SU-DHL-6 (cell line): ENCODE results near the gene KCTD19.

Experiments used
- H2AFZ ChIP-seq: fragments of 200-600 bp; sonication (generic); 2 replicates; pipeline ENCODE4 v1.6.1; 2014; ENCODE audit warnings: low read depth, mild to moderate bottlenecking, moderate library complexity, mixed read lengths, antibody characterized with exemption, low read length; ENCODE audit not compliant: severe bottlenecking
- H3F3A ChIP-seq: fragments of 200-600 bp; shearing (Covaris generic); 2 replicates; pipeline ENCODE4 v1.6.0; 2016; ENCODE audit warnings: antibody characterized with exemption, mild to moderate bottlenecking; ENCODE audit not compliant: insufficient read depth
- H3K27ac ChIP-seq: fragments of 200-600 bp; sonication (generic); 2 replicates; pipeline ENCODE4 v1.5.1; 2016; ENCODE audit warnings: low read depth, mild to moderate bottlenecking, low read length, moderate library complexity, mixed read lengths
- H3K27me3 ChIP-seq: fragments of 200-600 bp; sonication (generic), shearing (Covaris generic); 2 replicates; pipeline ENCODE4 v1.6.0; 2014; ENCODE audit warnings: mild to moderate bottlenecking, low read length
- H3K36me3 ChIP-seq: fragments of 200-600 bp; sonication (generic); 2 replicates; pipeline ENCODE4 v1.6.1; 2014; ENCODE audit warnings: mild to moderate bottlenecking, low read length, mixed read lengths
- H3K4me2 ChIP-seq: fragments of 300-600, 200-600 bp; shearing (Covaris generic), sonication (generic); 2 replicates; pipeline ENCODE4 v1.6.0; 2014; ENCODE audit warnings: low read length, low read depth, mild to moderate bottlenecking; ENCODE audit not compliant: poor library complexity, severe bottlenecking
- H3K4me3 ChIP-seq: fragments of 200-600 bp; sonication (generic); 2 replicates; pipeline ENCODE4 v1.5.1; 2014; ENCODE audit warnings: antibody characterized with exemption, low read length, mild to moderate bottlenecking, mixed read lengths; ENCODE audit not compliant: insufficient read depth, poor library complexity, severe bottlenecking
- H3K79me2 ChIP-seq: fragments of 200-600 bp; sonication (generic); 2 replicates; pipeline ENCODE4 v1.6.1; 2014; ENCODE audit warnings: mild to moderate bottlenecking, low read length, moderate library complexity; ENCODE audit not compliant: insufficient read depth
- H3K9ac ChIP-seq: fragments of 200-600 bp; sonication (generic); 2 replicates; pipeline ENCODE4 v1.7.0; 2014; ENCODE audit warnings: mild to moderate bottlenecking, low read length
- H3K9me2 ChIP-seq: fragments of 200-600 bp; sonication (generic); replicated peaks from 2 replicates; pipeline ENCODE4 v1.6.1; 2014; ENCODE audit warnings: low read length; ENCODE audit not compliant: insufficient read depth
- H3K9me3 ChIP-seq: fragments of 200-600 bp; sonication (generic); 2 replicates; pipeline ENCODE4 v1.6.1; 2014; ENCODE audit warnings: low read length, mixed read lengths; ENCODE audit not compliant: insufficient read depth
- H4K20me1 ChIP-seq: fragments of 200-600 bp; sonication (generic); 2 replicates; pipeline ENCODE4 v1.6.1; 2014; ENCODE audit warnings: low read depth, mild to moderate bottlenecking, antibody characterized with exemption, low read length, moderate library complexity, mixed read lengths
- EZH2phosphoT487 ChIP-seq: fragments of 200-600 bp; sonication (generic), shearing (Covaris generic); conservative IDR thresholded peaks from 2 replicates; pipeline ENCODE4 v1.6.1; 2018; ENCODE audit warnings: mild to moderate bottlenecking, antibody characterized with exemption, low read length, moderate library complexity, mixed read lengths
- TF ChIP-seq, protein P1 (sequence below): fragments of 200-600 bp; sonication (generic); IDR thresholded peaks from one replicate; pipeline ENCODE4 v1.5.1; 2017; ENCODE audit warnings: antibody characterized with exemption, mild to moderate bottlenecking, low read length, moderate library complexity; ENCODE audit not compliant: insufficient read depth, poor library complexity, severe bottlenecking

KCTD19 gene

DNA sequence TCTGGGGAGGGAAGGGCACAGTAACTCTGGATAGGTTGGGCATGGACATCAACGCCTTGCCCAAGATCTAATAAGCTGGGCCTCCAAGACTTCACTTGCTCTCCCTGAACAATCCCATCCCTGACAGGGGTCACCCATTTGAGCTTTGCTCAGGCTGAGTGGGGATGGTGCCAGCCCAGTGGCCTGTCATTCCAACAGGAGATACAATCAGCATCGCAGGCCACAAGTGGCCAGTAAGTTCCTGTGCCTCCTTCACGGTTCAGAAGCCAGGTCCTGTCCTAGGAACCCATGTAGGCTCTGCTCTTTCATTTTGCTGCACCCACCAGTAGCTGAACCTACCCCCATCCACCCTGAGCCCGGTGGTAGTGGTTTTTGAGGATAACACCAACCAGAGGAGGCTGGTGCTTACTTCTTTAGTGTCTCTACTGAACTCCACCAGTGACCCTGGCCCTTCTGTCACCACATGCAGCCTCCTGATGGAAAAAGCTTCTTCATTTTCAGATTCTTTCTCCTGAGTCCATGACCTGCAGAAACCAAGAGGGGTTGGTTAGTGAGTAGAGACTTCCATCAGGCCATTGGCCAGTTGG is 32.3 kb downstream of the KCTD19 start:
- no peaks in the 10 kb centered on the region for H3K27me3 ChIP-seq
- H3K4me3 ChIP-seq = no peak overlapping the region
- no peaks in the 10 kb centered on the region for H4K20me1 ChIP-seq
- no peaks in the 10 kb centered on the region for H3K36me3 ChIP-seq
- no peak overlapping the region for H3K27ac ChIP-seq
- H2AFZ ChIP-seq = no peak overlapping the region
- H3K9ac ChIP-seq = no peak overlapping the region
- no peaks in the 10 kb centered on the region for H3K9me2 ChIP-seq
- H3K9me3 ChIP-seq = no peaks in the 10 kb centered on the region
- TF ChIP-seq, protein P1, sequence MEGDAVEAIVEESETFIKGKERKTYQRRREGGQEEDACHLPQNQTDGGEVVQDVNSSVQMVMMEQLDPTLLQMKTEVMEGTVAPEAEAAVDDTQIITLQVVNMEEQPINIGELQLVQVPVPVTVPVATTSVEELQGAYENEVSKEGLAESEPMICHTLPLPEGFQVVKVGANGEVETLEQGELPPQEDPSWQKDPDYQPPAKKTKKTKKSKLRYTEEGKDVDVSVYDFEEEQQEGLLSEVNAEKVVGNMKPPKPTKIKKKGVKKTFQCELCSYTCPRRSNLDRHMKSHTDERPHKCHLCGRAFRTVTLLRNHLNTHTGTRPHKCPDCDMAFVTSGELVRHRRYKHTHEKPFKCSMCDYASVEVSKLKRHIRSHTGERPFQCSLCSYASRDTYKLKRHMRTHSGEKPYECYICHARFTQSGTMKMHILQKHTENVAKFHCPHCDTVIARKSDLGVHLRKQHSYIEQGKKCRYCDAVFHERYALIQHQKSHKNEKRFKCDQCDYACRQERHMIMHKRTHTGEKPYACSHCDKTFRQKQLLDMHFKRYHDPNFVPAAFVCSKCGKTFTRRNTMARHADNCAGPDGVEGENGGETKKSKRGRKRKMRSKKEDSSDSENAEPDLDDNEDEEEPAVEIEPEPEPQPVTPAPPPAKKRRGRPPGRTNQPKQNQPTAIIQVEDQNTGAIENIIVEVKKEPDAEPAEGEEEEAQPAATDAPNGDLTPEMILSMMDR = no peak
- no peak for TF ChIP-seq EZH2phosphoT487
- H3F3A ChIP-seq = no peaks in the 10 kb centered on the region
- H3K79me2 ChIP-seq = no peaks in the 10 kb centered on the region
- no peak overlapping the region for H3K4me2 ChIP-seq

DNA sequence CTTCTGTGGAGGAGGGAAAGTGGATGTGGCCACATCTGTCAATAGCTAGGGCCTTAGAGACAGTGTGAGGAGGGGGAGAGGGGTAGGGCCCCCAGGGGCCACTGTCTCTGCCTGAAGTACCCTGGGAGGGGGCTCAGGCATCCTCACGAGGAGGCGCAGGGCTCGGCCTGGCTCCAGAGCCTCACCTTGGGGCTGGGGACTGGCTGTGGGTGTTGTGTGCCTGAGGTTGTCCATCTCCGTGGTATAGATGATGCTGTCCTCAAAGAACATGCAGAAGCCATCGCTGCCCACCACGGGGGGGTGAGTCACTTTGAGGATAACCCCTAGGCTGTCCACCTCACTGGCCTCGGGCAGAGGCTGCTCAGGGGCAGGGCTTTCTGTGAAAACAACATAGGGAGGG is 35.1 kb downstream of the KCTD19 start:
- Histone ChIP-seq H3F3A (no peaks in the 10 kb centered on the region), H3K36me3 (no peaks in the 10 kb centered on the region), H2AFZ (no peak overlapping the region), H3K9me3 (no peaks in the 10 kb centered on the region), H3K4me3 (no peak overlapping the region), H3K79me2 (no peaks in the 10 kb centered on the region), H3K27me3 (no peaks in the 10 kb centered on the region), H3K9ac (no peak overlapping the region), H3K9me2 (no peaks in the 10 kb centered on the region), H3K4me2 (no peak overlapping the region), H3K27ac (no peak overlapping the region), H4K20me1 (no peaks in the 10 kb centered on the region)
- TF ChIP-seq, protein P1 = no peak
- TF ChIP-seq EZH2phosphoT487 = no peak

DNA sequence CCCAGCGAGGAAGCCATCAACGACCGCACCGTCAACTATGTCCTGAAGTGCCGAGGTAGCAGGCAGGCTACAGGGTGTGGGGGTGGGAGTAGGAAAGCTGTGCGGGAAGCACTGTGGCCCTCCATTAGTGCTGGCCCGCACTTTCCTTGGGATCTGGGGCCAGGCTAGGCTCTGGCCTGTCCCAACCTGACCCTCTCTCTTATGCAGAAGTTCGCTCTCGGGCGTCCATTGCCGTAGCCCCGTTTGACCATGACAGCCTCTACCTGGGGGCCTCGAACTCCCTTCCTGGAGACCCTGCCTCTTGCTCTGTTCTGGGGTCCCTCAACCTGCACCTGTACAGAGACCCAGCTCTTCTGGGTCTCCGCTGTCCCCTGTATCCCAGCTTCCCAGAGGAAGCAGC is 38.6 kb downstream of the KCTD19 start:
- Histone ChIP-seq H3K9me3 (no peaks in the 10 kb centered on the region), H3K4me2 (no peak overlapping the region), H3K36me3 (no peaks in the 10 kb centered on the region), H3K79me2 (no peaks in the 10 kb centered on the region), H2AFZ (no peak overlapping the region), H3F3A (no peaks in the 10 kb centered on the region), H3K9me2 (no peaks in the 10 kb centered on the region), H3K9ac (no peak overlapping the region), H3K27ac (no peak overlapping the region), H4K20me1 (no peaks in the 10 kb centered on the region), H3K27me3 (no peaks in the 10 kb centered on the region), H3K4me3 (no peak overlapping the region)
- TF ChIP-seq EZH2phosphoT487 = no peak
- TF ChIP-seq, protein P1 = no peak
